GM18505 (cell line): ENCODE data around the gene ZNF384.

Experiments
- ATAC-seq: cut with Tn5 transposase; IDR thresholded peaks from one replicate; pipeline ENCODE4 v1.9.1; 2021; ENCODE audit not compliant: unreplicated experiment
- POLR2A ChIP-seq: IDR thresholded peaks from 4 replicates; pipeline ENCODE4 v1.6.1; 2011; ENCODE audit warnings: borderline replicate concordance; ENCODE audit not compliant: insufficient read depth, insufficient read length; ENCODE audit errors: extremely low read depth

Gene ZNF384

GRCh38 chr12:6692888-6693287 is 3.7 kb upstream of the ZNF384 start:
- no peak for ATAC-seq
- TF ChIP-seq POLR2A, result no peak

GRCh38 chr12:6691473-6691872 is 2.3 kb upstream of the ZNF384 start:
- TF ChIP-seq POLR2A, result no peak
- ATAC-seq, result no peak

- ATAC-seq, result peak; percentile 3
- no peak for TF ChIP-seq POLR2A
These were observed 604 bp downstream of the ZNF384 start for GRCh38 chr12:6688543-6688998.

GRCh38 chr12:6685814-6686213 is 3.4 kb downstream of the ZNF384 start:
- no peak for TF ChIP-seq POLR2A
- no peak for ATAC-seq

GRCh38 chr12:6684609-6685008 is 4.6 kb downstream of the ZNF384 start:
- no peak for ATAC-seq
- TF ChIP-seq POLR2A, result no peak

- TF ChIP-seq POLR2A, result no peak
- no peak for ATAC-seq
These were observed 12.2 kb downstream of the ZNF384 start for GRCh38 chr12:6676962-6677361.

GRCh38 chr12:6672143-6672542 is 17.0 kb downstream of the ZNF384 start:
- no peak for TF ChIP-seq POLR2A
- ATAC-seq, result no peak

GRCh38 chr12:6667559-6668210 is 21.5 kb downstream of the ZNF384 start:
- ATAC-seq, result no peak
- TF ChIP-seq POLR2A, result no peak

GRCh38 chr12:6666211-6666610 is 23.0 kb downstream of the ZNF384 start:
- no peak for ATAC-seq
- no peak for TF ChIP-seq POLR2A

GRCh38 chr12:6664902-6665301 is 24.3 kb downstream of the ZNF384 start:
- ATAC-seq, result no peak
- TF ChIP-seq POLR2A, result no peak

- ATAC-seq, result peak; percentile 97
- TF ChIP-seq POLR2A, result peak; percentile 69
These were observed 26.1 kb downstream of the ZNF384 start, which contains the start of gene ING4 for GRCh38 chr12:6662906-6663742. ING4 (minus strand) TSS chr12:6663119; CDS start chr12:6663101, 18 bp downstream.

GRCh38 chr12:6662602-6662905 is 26.6 kb downstream of the ZNF384 start:
- no peak for TF ChIP-seq POLR2A
- peak; percentile 26 for ATAC-seq

- no peak for ATAC-seq
- TF ChIP-seq POLR2A, result no peak
These were observed 35.2 kb downstream of the ZNF384 start for GRCh38 chr12:6653987-6654386.

- TF ChIP-seq POLR2A, result no peak
- ATAC-seq, result no peak
These were observed 35.8 kb downstream of the ZNF384 start for GRCh38 chr12:6653342-6653741.
